H1 (cell line): ENCODE results near the gene SPOCK1.

Experiments used
- BCL11A ChIP-seq, 2 experiments: IDR thresholded peaks; one replicate each; pipeline ENCODE4 v1.6.1; 2011; ENCODE audit warnings: low read depth in 2 of 2, low read length in 2 of 2, mild to moderate bottlenecking in 2 of 2
- CHD2 ChIP-seq: IDR thresholded peaks from 2 replicates; pipeline ENCODE4 v1.6.1; 2012; ENCODE audit warnings: low read length, improper control_type of control experiment
- CREB1 ChIP-seq: IDR thresholded peaks from 2 replicates; pipeline ENCODE4 v1.6.1; 2012; ENCODE audit warnings: inconsistent platforms
- EP300 ChIP-seq, 2 experiments: IDR thresholded peaks; 1 replicate in 1 of 2; 2 replicates in 1 of 2; pipeline ENCODE4 v1.6.1; 2011 to 2012; ENCODE audit warnings: low read depth in 2 of 2, low read length in 2 of 2, mild to moderate bottlenecking in 2 of 2, borderline replicate concordance in 1 of 2, inconsistent platforms in 1 of 2, moderate library complexity in 1 of 2
- EZH2 ChIP-seq: fragments of 200-600 bp; sonication (generic); IDR thresholded peaks from 2 replicates; pipeline ENCODE4 v1.7.1; 2012; ENCODE audit warnings: low read depth, mild to moderate bottlenecking, moderate library complexity, low read length, inconsistent platforms; ENCODE audit not compliant: severe bottlenecking
- POLR2A ChIP-seq, 2 experiments: IDR thresholded peaks; 1 replicate in 1 of 2; 2 replicates in 1 of 2; pipeline ENCODE4 v1.6.1; 2011; ENCODE audit warnings: low read depth in 2 of 2, low read length in 2 of 2, mild to moderate bottlenecking in 2 of 2; ENCODE audit errors: control extremely low read depth in 1 of 2
- RBBP5 ChIP-seq: IDR thresholded peaks from 2 replicates; pipeline ENCODE4 v1.7.1; 2012; ENCODE audit warnings: low read depth, mild to moderate bottlenecking, inconsistent platforms, low read length, moderate library complexity, borderline replicate concordance
- RNF2 ChIP-seq: fragments of 200-900, 300-1000 bp; sonication (generic); IDR thresholded peaks from 2 replicates; pipeline ENCODE4 v1.7.1; 2016; ENCODE audit warnings: borderline replicate concordance, low read depth, mild to moderate bottlenecking, antibody characterized with exemption, low read length; ENCODE audit not compliant: poor library complexity, severe bottlenecking; ENCODE audit errors: missing control alignments
- YY1 ChIP-seq: IDR thresholded peaks from 2 replicates; pipeline ENCODE4 v1.6.1; 2011; ENCODE audit warnings: low read depth, mild to moderate bottlenecking, low read length
- TF ChIP-seq, protein P1 (sequence below), 3 experiments: IDR thresholded peaks; 1 replicate in 2 of 3; 2 replicates in 1 of 3; pipeline versions ENCODE4 v1.5.1 to v1.6.1; 2011; ENCODE audit warnings: low read length in 3 of 3, mild to moderate bottlenecking in 3 of 3, inconsistent platforms in 2 of 3, low read depth in 1 of 3, moderate library complexity in 1 of 3; ENCODE audit not compliant: insufficient read depth in 1 of 3; ENCODE audit errors: control extremely low read depth in 1 of 3

DNA sequence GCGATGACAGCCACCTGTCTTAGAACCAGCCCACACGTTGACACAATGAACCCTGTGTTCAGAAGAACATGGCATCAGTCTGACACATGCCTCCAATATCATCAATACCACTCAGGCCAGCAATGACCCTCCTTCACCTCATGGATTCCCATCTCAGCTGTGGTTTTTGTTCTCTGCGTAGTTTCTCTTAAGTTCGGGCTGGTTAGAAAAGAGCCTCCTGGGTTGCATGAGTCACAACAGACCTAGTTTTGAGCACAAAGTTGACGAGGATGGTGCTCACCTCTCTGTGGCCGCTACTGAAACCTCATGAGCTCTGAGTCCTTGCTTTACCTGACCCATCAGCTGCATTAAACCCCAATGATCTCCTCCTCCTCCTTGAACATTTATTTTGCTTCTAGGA, 299.9 kb downstream of the SPOCK1 start:
- TF ChIP-seq, protein P1, sequence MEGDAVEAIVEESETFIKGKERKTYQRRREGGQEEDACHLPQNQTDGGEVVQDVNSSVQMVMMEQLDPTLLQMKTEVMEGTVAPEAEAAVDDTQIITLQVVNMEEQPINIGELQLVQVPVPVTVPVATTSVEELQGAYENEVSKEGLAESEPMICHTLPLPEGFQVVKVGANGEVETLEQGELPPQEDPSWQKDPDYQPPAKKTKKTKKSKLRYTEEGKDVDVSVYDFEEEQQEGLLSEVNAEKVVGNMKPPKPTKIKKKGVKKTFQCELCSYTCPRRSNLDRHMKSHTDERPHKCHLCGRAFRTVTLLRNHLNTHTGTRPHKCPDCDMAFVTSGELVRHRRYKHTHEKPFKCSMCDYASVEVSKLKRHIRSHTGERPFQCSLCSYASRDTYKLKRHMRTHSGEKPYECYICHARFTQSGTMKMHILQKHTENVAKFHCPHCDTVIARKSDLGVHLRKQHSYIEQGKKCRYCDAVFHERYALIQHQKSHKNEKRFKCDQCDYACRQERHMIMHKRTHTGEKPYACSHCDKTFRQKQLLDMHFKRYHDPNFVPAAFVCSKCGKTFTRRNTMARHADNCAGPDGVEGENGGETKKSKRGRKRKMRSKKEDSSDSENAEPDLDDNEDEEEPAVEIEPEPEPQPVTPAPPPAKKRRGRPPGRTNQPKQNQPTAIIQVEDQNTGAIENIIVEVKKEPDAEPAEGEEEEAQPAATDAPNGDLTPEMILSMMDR (IDR thresholded peaks at IDR 0.05; ENCODE audit: control extremely low read depth in 1 of 3, insufficient read depth in 1 of 3, low read depth in 1 of 3, low read length in 3 of 3), result no peak
- TF ChIP-seq RNF2 (no peak), POLR2A (IDR thresholded peaks at IDR 0.05; ENCODE audit: control extremely low read depth in 1 of 2, low read depth in 2 of 2, low read length in 2 of 2) (no peak), CHD2 (no peak), CREB1 (no peak), YY1 (no peak), BCL11A (IDR thresholded peaks at IDR 0.05; ENCODE audit: low read depth in 2 of 2, low read length in 2 of 2) (no peak), EP300 (IDR thresholded peaks at IDR 0.05; ENCODE audit: borderline replicate concordance in 1 of 2, low read depth in 2 of 2, low read length in 2 of 2) (no peak), EZH2 (no peak), RBBP5 (no peak)
